GM23338 (cell line): ENCODE data around the gene CFL2. TPM values are rescaled to one million over a fixed set of nuclear protein-coding genes. Genes with fewer than 3 reads are reported as not detected.

Experiments
- ATAC-seq: fragments of 200-7000 bp; cut with Tn5 transposase; 3 replicates; pipeline ENCODE4 v1.9.1; 2020
- DNase-seq: peaks from one replicate; pipeline ENCODE4 v3.0.0-alpha.2; 2015; ENCODE audit warnings: low spot score
- H2AFZ ChIP-seq: fragments of 200-600 bp; sonication (generic); 2 replicates; pipeline ENCODE4 v1.8.0; 2016; ENCODE audit warnings: antibody characterized with exemption, mild to moderate bottlenecking, moderate library complexity
- H3F3A ChIP-seq: fragments of 200-600 bp; sonication (generic); replicated peaks from 2 replicates; pipeline ENCODE4 v1.8.0; 2017; ENCODE audit warnings: antibody characterized with exemption, mixed run types, low read depth
- H3K27ac ChIP-seq: fragments of 200-600 bp; sonication (generic); 2 replicates; pipeline ENCODE4 v1.6.1; 2016; ENCODE audit warnings: low read depth
- H3K27me3 ChIP-seq: fragments of 200-600 bp; sonication (generic); 2 replicates; pipeline ENCODE4 v1.8.0; 2016; ENCODE audit warnings: mild to moderate bottlenecking, mixed run types, moderate library complexity; ENCODE audit not compliant: insufficient read depth
- H3K36me3 ChIP-seq: fragments of 200-600 bp; sonication (generic); 2 replicates; pipeline ENCODE4 v1.8.0; 2016; ENCODE audit warnings: mild to moderate bottlenecking; ENCODE audit not compliant: insufficient read depth
- H3K4me1 ChIP-seq: fragments of 200-600 bp; sonication (generic); 2 replicates; pipeline ENCODE4 v1.8.0; 2016; ENCODE audit warnings: mild to moderate bottlenecking, moderate library complexity; ENCODE audit not compliant: insufficient read depth
- H3K4me2 ChIP-seq: fragments of 200-600 bp; sonication (generic); 2 replicates; pipeline ENCODE4 v1.7.1; 2017; ENCODE audit warnings: mixed run types
- H3K4me3 ChIP-seq: fragments of 200-600 bp; sonication (generic); 2 replicates; pipeline ENCODE4 v1.6.1; 2016; ENCODE audit warnings: mixed run types
- H3K79me2 ChIP-seq: fragments of 200-600 bp; sonication (generic); replicated peaks from 2 replicates; pipeline ENCODE4 v1.8.0; 2017; ENCODE audit warnings: mild to moderate bottlenecking; ENCODE audit not compliant: insufficient read depth
- H3K9me2 ChIP-seq: fragments of 200-600 bp; sonication (generic); 2 replicates; pipeline ENCODE4 v1.8.0; 2017; ENCODE audit not compliant: insufficient read depth
- H4K20me1 ChIP-seq: fragments of 200-600 bp; sonication (generic); replicated peaks from 2 replicates; pipeline ENCODE4 v1.8.0; 2017; ENCODE audit warnings: mild to moderate bottlenecking; ENCODE audit not compliant: insufficient read depth
- H3K27ac Mint-ChIP-seq: 2 replicates; pipeline ENCODE4 v1.8.0; 2020; ENCODE audit warnings: inconsistent platforms, mild to moderate bottlenecking, moderate library complexity, mixed read lengths
- H3K27me3 Mint-ChIP-seq: 3 replicates; pipeline ENCODE4 v1.8.0; 2022; ENCODE audit warnings: low read depth, mild to moderate bottlenecking, moderate library complexity, mixed read lengths, inconsistent platforms; ENCODE audit not compliant: insufficient read depth, poor library complexity
- H3K36me3 Mint-ChIP-seq: 3 replicates; pipeline ENCODE4 v1.8.0; 2021; ENCODE audit warnings: low read depth, mild to moderate bottlenecking, inconsistent platforms, moderate library complexity, mixed read lengths
- H3K4me1 Mint-ChIP-seq: 3 replicates; pipeline ENCODE4 v1.8.0; 2020; ENCODE audit warnings: mild to moderate bottlenecking, inconsistent platforms, mixed read lengths
- H3K4me3 Mint-ChIP-seq: 3 replicates; pipeline ENCODE4 v1.8.0; 2021; ENCODE audit warnings: moderate library complexity, mild to moderate bottlenecking, inconsistent platforms, mixed read lengths
- H3K9me3 Mint-ChIP-seq: 3 replicates; pipeline ENCODE4 v1.8.0; 2020; ENCODE audit warnings: moderate library complexity, mild to moderate bottlenecking, inconsistent platforms, mixed read lengths
- EZH2 ChIP-seq: fragments of 200-600 bp; sonication (generic); IDR thresholded peaks from one replicate; pipeline ENCODE4 v1.8.0; 2017; ENCODE audit warnings: antibody characterized with exemption, mild to moderate bottlenecking, low read depth; ENCODE audit not compliant: unreplicated experiment
- EZH2phosphoT487 ChIP-seq: fragments of 200-600 bp; sonication (generic); IDR thresholded peaks from one replicate; pipeline ENCODE4 v1.8.1; 2018; ENCODE audit warnings: antibody characterized with exemption; ENCODE audit not compliant: unreplicated experiment
- NANOG ChIP-seq: IDR thresholded peaks from 2 replicates; pipeline ENCODE4 v1.6.1; 2016; ENCODE audit warnings: antibody characterized with exemption, borderline replicate concordance
- ZNF114 ChIP-seq: fragments of 250-450 bp; sonication (Bioruptor Pico); IDR thresholded peaks from 2 replicates; pipeline ENCODE4 v1.5.0; 2020; ENCODE audit warnings: mild to moderate bottlenecking, moderate library complexity
- ZNF331 ChIP-seq: fragments of 250-450 bp; sonication (Bioruptor Pico); IDR thresholded peaks from 2 replicates; pipeline ENCODE4 v1.5.0; 2020; ENCODE audit warnings: low read depth, mild to moderate bottlenecking, moderate library complexity
- polyA plus RNA-seq: library from polyadenylated mRNA; unstranded; fragments of >200 nt; fragmentation: Nextera tagmentation; extraction: Ambion mirVana; gene quantifications from 2 replicates; pipeline ENCODE4 v1.2.1, GENCODE V29; 2016
- total RNA-seq: library from RNA; depleted of rRNA; stranded (reverse); fragments of >200 nt; shearing (Covaris generic); gene quantifications from 2 replicates; pipeline ENCODE4 v1.2.3, GENCODE V29; 2014
- TF ChIP-seq, protein P1 (sequence below): fragments of 250-450 bp; sonication (Bioruptor Pico); IDR thresholded peaks from 2 replicates; pipeline ENCODE4 v1.5.0; 2020; ENCODE audit warnings: mild to moderate bottlenecking, moderate library complexity
- TF ChIP-seq, protein P2 (sequence below): IDR thresholded peaks from 2 replicates; pipeline ENCODE4 v1.6.1; 2016; ENCODE audit warnings: antibody characterized with exemption
- TF ChIP-seq, protein P3 (sequence below): IDR thresholded peaks from one replicate; pipeline ENCODE4 v1.6.1; 2018; ENCODE audit warnings: antibody characterized with exemption; ENCODE audit not compliant: unreplicated experiment

CFL2 gene
- total and polyA plus RNA-seq, 2 experiments from 2014 or later = 10.9 to 14.8 TPM

DNA sequence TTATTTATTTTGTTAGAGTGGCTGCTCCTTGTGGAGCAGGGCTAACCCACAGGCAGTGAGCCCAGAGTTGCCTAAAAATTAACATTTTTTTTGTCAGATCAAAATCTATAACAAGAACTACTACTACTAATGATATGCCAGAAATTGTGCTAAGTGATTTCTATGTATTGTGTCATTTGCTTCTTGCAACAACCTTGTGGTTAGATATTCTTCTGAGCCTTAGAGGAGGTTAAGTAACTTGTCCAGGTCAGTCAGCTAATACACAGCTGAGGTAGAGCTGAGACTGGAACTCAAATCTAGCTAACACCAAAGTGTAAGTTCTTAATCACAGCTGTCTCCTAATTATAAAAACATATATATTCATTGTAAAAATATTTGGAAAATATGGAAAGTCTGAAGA is 29.8 kb downstream of the CFL2 start (continued):
- TF ChIP-seq, protein P1, sequence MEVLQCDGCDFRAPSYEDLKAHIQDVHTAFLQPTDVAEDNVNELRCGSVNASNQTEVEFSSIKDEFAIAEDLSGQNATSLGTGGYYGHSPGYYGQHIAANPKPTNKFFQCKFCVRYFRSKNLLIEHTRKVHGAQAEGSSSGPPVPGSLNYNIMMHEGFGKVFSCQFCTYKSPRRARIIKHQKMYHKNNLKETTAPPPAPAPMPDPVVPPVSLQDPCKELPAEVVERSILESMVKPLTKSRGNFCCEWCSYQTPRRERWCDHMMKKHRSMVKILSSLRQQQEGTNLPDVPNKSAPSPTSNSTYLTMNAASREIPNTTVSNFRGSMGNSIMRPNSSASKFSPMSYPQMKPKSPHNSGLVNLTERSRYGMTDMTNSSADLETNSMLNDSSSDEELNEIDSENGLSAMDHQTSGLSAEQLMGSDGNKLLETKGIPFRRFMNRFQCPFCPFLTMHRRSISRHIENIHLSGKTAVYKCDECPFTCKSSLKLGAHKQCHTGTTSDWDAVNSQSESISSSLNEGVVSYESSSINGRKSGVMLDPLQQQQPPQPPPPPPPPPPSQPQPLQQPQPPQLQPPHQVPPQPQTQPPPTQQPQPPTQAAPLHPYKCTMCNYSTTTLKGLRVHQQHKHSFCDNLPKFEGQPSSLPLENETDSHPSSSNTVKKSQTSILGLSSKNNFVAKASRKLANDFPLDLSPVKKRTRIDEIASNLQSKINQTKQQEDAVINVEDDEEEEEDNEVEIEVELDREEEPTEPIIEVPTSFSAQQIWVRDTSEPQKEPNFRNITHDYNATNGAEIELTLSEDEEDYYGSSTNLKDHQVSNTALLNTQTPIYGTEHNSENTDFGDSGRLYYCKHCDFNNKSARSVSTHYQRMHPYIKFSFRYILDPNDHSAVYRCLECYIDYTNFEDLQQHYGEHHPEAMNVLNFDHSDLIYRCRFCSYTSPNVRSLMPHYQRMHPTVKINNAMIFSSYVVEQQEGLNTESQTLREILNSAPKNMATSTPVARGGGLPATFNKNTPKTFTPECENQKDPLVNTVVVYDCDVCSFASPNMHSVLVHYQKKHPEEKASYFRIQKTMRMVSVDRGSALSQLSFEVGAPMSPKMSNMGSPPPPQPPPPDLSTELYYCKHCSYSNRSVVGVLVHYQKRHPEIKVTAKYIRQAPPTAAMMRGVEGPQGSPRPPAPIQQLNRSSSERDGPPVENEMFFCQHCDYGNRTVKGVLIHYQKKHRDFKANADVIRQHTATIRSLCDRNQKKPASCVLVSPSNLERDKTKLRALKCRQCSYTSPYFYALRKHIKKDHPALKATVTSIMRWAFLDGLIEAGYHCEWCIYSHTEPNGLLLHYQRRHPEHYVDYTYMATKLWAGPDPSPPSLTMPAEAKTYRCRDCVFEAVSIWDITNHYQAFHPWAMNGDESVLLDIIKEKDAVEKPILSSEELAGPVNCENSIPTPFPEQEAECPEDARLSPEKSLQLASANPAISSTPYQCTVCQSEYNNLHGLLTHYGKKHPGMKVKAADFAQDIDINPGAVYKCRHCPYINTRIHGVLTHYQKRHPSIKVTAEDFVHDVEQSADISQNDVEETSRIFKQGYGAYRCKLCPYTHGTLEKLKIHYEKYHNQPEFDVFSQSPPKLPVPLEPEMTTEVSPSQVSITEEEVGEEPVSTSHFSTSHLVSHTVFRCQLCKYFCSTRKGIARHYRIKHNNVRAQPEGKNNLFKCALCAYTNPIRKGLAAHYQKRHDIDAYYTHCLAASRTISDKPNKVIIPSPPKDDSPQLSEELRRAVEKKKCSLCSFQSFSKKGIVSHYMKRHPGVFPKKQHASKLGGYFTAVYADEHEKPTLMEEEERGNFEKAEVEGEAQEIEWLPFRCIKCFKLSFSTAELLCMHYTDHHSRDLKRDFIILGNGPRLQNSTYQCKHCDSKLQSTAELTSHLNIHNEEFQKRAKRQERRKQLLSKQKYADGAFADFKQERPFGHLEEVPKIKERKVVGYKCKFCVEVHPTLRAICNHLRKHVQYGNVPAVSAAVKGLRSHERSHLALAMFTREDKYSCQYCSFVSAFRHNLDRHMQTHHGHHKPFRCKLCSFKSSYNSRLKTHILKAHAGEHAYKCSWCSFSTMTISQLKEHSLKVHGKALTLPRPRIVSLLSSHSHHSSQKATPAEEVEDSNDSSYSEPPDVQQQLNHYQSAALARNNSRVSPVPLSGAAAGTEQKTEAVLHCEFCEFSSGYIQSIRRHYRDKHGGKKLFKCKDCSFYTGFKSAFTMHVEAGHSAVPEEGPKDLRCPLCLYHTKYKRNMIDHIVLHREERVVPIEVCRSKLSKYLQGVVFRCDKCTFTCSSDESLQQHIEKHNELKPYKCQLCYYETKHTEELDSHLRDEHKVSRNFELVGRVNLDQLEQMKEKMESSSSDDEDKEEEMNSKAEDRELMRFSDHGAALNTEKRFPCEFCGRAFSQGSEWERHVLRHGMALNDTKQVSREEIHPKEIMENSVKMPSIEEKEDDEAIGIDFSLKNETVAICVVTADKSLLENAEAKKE = no peak

DNA sequence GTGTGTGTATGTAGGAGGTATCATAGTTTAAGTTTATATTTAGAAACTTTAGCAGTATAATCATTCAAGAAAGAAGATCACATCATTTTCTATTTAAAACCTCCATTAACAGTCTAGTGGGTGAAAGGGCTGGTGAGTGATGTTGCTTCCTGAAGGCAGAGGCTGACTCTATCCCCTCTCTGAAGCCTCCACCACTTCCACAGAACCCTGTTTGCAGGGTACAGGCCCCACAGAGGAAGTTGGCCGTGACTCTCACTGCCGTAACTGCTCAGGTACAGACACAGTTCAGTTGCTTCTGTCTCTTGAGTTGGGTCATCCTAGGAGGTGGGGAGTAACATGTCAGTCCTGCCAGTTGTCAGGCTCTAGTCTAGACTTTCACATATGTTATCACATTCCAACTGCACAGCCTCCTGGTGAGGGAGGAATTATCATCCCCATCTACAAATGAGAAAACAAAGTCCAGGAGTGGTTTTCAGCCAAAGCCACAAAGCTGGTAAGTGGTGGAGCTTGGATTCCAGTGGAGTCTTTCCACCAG is 31.5 kb downstream of the CFL2 start:
- Histone ChIP-seq H4K20me1 (no peaks in the 10 kb centered on the region), H3K79me2 (no peaks in the 10 kb centered on the region), H3K27ac (no peak overlapping the region), H3K4me3 (no peak overlapping the region), H3F3A (no peaks in the 10 kb centered on the region; the same call in 1 of the 2 replicates), H3K27me3 (no peaks in the 10 kb centered on the region), H3K9me2 (no peaks in the 10 kb centered on the region), H2AFZ (peak overlapping the region; percentile 9; the same call in 1 of the 2 replicates), H3K4me2 (no peak overlapping the region), H3K36me3 (no peaks in the 10 kb centered on the region), H3K4me1 (peaks cover 20% of the 10 kb centered on the region)
- H3K4me3 Mint-ChIP-seq = no peak overlapping the region
- no peak overlapping the region for H3K27ac Mint-ChIP-seq
- no peaks in the 10 kb centered on the region for H3K36me3 Mint-ChIP-seq
- DNase-seq (no peak), ATAC-seq (no peak)
- peaks cover 26% of the 10 kb centered on the region for H3K4me1 Mint-ChIP-seq
- no peaks in the 10 kb centered on the region for H3K9me3 Mint-ChIP-seq
- peaks cover 4% of the 10 kb centered on the region for H3K27me3 Mint-ChIP-seq
- TF ChIP-seq EZH2phosphoT487 (no peak), ZNF331 (CRISPR knock-in tag) (no peak), NANOG (no peak), EZH2 (no peak), ZNF114 (no peak)
- TF ChIP-seq, protein P2, sequence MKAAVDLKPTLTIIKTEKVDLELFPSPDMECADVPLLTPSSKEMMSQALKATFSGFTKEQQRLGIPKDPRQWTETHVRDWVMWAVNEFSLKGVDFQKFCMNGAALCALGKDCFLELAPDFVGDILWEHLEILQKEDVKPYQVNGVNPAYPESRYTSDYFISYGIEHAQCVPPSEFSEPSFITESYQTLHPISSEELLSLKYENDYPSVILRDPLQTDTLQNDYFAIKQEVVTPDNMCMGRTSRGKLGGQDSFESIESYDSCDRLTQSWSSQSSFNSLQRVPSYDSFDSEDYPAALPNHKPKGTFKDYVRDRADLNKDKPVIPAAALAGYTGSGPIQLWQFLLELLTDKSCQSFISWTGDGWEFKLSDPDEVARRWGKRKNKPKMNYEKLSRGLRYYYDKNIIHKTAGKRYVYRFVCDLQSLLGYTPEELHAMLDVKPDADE = no peak
- TF ChIP-seq, protein P3, sequence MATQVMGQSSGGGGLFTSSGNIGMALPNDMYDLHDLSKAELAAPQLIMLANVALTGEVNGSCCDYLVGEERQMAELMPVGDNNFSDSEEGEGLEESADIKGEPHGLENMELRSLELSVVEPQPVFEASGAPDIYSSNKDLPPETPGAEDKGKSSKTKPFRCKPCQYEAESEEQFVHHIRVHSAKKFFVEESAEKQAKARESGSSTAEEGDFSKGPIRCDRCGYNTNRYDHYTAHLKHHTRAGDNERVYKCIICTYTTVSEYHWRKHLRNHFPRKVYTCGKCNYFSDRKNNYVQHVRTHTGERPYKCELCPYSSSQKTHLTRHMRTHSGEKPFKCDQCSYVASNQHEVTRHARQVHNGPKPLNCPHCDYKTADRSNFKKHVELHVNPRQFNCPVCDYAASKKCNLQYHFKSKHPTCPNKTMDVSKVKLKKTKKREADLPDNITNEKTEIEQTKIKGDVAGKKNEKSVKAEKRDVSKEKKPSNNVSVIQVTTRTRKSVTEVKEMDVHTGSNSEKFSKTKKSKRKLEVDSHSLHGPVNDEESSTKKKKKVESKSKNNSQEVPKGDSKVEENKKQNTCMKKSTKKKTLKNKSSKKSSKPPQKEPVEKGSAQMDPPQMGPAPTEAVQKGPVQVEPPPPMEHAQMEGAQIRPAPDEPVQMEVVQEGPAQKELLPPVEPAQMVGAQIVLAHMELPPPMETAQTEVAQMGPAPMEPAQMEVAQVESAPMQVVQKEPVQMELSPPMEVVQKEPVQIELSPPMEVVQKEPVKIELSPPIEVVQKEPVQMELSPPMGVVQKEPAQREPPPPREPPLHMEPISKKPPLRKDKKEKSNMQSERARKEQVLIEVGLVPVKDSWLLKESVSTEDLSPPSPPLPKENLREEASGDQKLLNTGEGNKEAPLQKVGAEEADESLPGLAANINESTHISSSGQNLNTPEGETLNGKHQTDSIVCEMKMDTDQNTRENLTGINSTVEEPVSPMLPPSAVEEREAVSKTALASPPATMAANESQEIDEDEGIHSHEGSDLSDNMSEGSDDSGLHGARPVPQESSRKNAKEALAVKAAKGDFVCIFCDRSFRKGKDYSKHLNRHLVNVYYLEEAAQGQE = no peak
